ENCODE results near the gene PLIN3.
"Not testable (repeated sequence)": the region's sequence is repeated elsewhere in the genome, so short reads cannot be mapped to it uniquely, and the experiment has no call there.

GRCh38 chr19:4792019-4792865 is 75.2 kb downstream of the PLIN3 start:
- not testable (repeated sequence) for TF ChIP-seq CTCF (IDR thresholded peaks at IDR 0.05; ENCODE audit: insufficient read depth, low read depth, low read length); EZH2 (IDR thresholded peaks at IDR 0.05; ENCODE audit: insufficient read depth, low read length)

Measured in astrocyte (in vitro differentiated cells and primary cell).